PFSK-1 (cell line): ENCODE measurements around the gene ZNF407.

Source experiments
- FOXP2 ChIP-seq: optimal IDR thresholded peaks from 2 replicates; pipeline ENCODE3; 2011; ENCODE audit warnings: borderline replicate concordance, control low read depth, inconsistent platforms; ENCODE audit not compliant: insufficient read depth; ENCODE audit errors: extremely low read length, extremely low read depth
- POLR2AphosphoS5 ChIP-seq: IDR thresholded peaks from 2 replicates; pipeline ENCODE4 v1.6.1; 2012; ENCODE audit warnings: low read depth, mild to moderate bottlenecking, control low read depth, low read length, moderate library complexity
- REST ChIP-seq, 2 experiments: IDR thresholded peaks; 2 replicates each; pipeline versions ENCODE4 v1.6.1 to v1.8.0; 2011 to 2012; ENCODE audit warnings: low read depth in 2 of 2, low read length in 2 of 2, control low read depth in 1 of 2, inconsistent platforms in 1 of 2, mild to moderate bottlenecking in 1 of 2, moderate library complexity in 1 of 2; ENCODE audit not compliant: insufficient read depth in 1 of 2
- SIN3A ChIP-seq: IDR thresholded peaks from 2 replicates; pipeline ENCODE4 v1.6.1; 2012; ENCODE audit warnings: mild to moderate bottlenecking, low read length, moderate library complexity, borderline replicate concordance; ENCODE audit not compliant: insufficient read depth
- TAF1 ChIP-seq: IDR thresholded peaks from 2 replicates; pipeline ENCODE4 v1.6.1; 2012; ENCODE audit warnings: low read length, control low read depth, borderline replicate concordance; ENCODE audit not compliant: insufficient read depth

Gene ZNF407

GRCh38 chr18:74661691-74662090 is 64.0 kb downstream of the ZNF407 start:
- no peak for TF ChIP-seq POLR2AphosphoS5
- TF ChIP-seq TAF1, result no peak
- TF ChIP-seq REST (IDR thresholded peaks at IDR 0.05; ENCODE audit: insufficient read depth in 1 of 2, low read depth in 2 of 2, low read length in 2 of 2), result no peak
- TF ChIP-seq SIN3A, result no peak

- TF ChIP-seq SIN3A (no peak), TAF1 (no peak), FOXP2 (no peak), REST (IDR thresholded peaks at IDR 0.05; ENCODE audit: insufficient read depth in 1 of 2, low read depth in 2 of 2, low read length in 2 of 2) (no peak), POLR2AphosphoS5 (no peak)
Observed at GRCh38 chr18:74662622-74663021, 65.0 kb downstream of the ZNF407 start.

GRCh38 chr18:74665346-74665745 is 67.7 kb downstream of the ZNF407 start:
- TF ChIP-seq TAF1 (no peak), SIN3A (no peak), POLR2AphosphoS5 (no peak), FOXP2 (no peak), REST (IDR thresholded peaks at IDR 0.05; ENCODE audit: insufficient read depth in 1 of 2, low read depth in 2 of 2, low read length in 2 of 2) (no peak)

GRCh38 chr18:74665905-74666304 is 68.2 kb downstream of the ZNF407 start:
- TF ChIP-seq POLR2AphosphoS5, result no peak
- TF ChIP-seq TAF1, result no peak
- no peak for TF ChIP-seq FOXP2
- TF ChIP-seq REST (IDR thresholded peaks at IDR 0.05; ENCODE audit: insufficient read depth in 1 of 2, low read depth in 2 of 2, low read length in 2 of 2), result no peak
- no peak for TF ChIP-seq SIN3A
